Measurements from ENCODE around the gene SYPL1.

DNA sequence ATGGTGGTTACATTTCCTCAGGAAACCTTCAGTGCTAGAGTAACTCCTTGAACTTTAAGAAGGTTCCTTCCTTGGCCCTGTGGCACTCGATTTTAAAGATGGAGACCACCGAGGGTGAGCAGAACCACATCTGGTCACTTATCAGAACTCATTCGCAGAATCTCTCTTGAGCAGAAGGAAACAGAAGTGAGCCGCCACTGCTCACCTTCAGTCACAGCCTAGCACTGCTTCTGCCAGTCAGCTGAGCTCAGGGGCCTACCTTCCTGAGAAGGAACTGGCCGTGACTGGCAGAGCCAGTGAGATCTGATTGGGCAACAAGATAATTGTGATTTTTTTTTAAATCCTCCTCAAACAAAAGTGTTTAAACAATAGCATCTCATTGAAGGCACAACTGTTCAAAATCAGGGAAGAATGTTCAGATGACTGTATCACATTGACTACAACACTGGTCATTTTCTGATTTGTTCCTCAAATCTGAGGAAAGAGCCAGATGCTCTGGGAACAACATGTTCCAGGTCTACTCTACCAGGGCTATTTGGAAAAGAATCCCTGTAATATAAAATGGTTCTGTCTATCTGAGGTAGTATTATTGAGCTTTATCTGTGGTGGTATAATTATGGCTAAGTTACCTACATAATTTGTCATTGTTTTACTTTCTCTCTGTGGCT, 2.7 kb upstream of the SYPL1 start:
- TF ChIP-seq, protein P1, sequence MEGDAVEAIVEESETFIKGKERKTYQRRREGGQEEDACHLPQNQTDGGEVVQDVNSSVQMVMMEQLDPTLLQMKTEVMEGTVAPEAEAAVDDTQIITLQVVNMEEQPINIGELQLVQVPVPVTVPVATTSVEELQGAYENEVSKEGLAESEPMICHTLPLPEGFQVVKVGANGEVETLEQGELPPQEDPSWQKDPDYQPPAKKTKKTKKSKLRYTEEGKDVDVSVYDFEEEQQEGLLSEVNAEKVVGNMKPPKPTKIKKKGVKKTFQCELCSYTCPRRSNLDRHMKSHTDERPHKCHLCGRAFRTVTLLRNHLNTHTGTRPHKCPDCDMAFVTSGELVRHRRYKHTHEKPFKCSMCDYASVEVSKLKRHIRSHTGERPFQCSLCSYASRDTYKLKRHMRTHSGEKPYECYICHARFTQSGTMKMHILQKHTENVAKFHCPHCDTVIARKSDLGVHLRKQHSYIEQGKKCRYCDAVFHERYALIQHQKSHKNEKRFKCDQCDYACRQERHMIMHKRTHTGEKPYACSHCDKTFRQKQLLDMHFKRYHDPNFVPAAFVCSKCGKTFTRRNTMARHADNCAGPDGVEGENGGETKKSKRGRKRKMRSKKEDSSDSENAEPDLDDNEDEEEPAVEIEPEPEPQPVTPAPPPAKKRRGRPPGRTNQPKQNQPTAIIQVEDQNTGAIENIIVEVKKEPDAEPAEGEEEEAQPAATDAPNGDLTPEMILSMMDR (conservative IDR thresholded peaks at IDR 0.05 in 1 of 2, IDR thresholded peaks at IDR 0.05 in 1 of 2; ENCODE audit: extremely low read depth in 1 of 2, insufficient read depth in 1 of 2, low read depth in 1 of 2, low read length in 2 of 2), result no peak
- no peak for TF ChIP-seq EZH2 (IDR thresholded peaks at IDR 0.05; ENCODE audit: borderline replicate concordance, low read length)
